HG03095 (cell line): ENCODE results near the gene COBL.

Experiments used
- ATAC-seq: cut with Tn5 transposase; IDR thresholded peaks from one replicate; pipeline ENCODE4 v1.9.1; 2021; ENCODE audit warnings: moderate library complexity; ENCODE audit not compliant: unreplicated experiment

Gene COBL

DNA sequence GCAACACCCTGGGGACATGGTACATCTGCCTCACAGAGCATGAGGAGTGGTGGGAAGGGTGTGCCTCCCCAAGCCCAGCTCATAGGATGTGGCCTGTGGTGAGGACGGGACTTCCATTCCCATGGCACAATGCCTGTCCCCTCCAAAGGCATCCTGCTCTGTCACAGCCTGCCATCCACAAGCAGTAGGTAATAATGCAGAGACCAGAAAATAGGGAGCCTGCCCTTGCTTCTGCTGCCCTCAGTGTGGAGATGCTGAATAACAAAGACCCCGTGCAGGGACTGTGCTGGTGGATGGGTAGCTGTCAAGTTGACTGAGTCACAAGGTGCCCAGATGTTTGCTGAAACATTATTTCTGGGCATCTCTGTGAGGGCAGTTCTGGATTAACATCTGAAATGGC lies 334.0 kb downstream of the COBL start:
- no peak for ATAC-seq

- ATAC-seq = no peak
Observed at GRCh38 chr7:50981743-50982142, 334.9 kb downstream of the COBL start.

GRCh38 chr7:50980411-50980810 lies 336.2 kb downstream of the COBL start:
- no peak for ATAC-seq

DNA sequence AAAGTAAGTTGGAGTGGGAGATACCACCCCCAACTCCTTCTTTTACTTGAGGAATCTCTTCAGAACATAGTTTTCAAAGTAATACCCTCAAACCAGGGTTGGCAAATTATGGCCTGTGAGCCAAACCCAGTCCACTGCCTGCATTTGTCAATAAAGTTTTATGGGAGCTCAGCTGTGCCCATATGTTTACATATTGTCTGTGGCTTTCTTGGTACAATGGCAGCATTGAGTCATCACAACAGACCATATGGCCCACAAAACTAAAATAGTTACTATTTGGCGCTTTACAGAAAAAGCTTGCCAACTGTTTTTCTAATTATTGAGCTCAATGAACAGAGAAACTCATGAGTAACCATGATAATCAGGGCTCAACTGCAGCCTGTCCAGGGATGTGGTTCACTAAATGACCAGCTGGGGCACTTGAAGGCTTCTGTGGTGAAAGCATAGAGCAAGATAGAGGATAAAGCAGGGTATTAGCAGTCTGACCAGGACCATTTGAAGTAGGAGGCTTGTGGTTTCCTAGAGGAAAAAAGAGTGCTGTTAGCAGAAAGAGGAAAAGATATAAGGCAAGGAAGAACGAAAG lies 337.9 kb downstream of the COBL start:
- ATAC-seq = no peak

DNA sequence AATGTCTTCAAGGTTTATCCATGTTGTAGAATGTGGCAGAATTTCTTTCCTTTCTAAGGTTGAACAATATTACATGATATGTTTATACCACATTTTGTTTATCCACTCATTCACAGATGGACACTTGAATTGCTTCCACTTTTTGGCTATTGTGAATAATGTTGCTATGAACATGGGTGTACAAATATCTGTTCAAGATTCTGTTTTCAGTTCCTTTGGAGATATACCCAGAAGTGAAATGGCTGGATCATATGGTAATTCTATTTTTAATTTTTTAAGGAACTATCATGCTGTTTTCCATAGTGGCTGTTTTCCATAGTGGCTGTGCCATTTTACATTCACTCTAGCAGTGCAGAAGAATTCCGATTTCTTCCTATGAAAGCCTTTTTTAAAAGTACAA lies 339.2 kb downstream of the COBL start:
- ATAC-seq = no peak

DNA sequence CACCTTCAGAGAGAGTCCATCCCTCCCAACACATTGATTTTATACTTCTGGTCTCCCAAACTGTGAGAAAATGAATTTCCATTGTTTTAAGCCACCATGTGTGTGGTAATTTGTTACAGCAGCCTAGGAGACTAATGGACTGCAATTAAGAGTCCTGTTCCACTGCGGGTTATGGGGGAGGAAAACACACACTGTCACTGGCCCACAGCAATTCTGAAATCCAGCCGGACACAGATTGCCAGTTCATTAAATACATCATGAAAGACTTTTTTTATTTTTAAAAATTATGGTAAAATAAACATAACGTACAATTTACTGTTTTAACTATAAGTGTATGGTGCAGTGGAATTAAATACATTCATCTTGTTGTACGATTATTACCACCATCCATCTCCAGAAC lies 340.5 kb downstream of the COBL start:
- no peak for ATAC-seq

- ATAC-seq = no peak
Observed at GRCh38 chr7:50974240-50974639, 342.4 kb downstream of the COBL start.

DNA sequence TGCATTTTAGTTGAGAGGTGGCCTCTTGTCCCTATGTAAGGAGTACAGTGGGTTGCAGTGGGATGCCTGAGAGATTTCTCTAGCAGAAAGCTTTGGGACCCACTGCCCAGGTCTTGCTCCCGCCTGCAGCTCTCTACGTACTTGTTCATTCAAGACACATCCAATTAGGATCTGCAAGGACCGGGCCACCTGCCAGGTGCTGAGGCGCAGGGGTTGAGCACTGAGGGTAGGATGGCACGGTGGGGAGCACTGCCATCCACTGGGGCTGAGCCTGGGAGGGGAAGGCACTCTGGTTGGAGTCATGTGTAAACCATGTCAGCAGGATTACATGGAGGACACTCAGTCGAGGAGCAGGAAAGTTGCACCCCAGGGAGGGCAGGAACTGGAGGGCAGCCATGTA lies 342.8 kb downstream of the COBL start:
- ATAC-seq = no peak

- ATAC-seq = no peak
Observed at GRCh38 chr7:50970092-50970491, 346.5 kb downstream of the COBL start.
